ENCODE data around the gene C1QTNF9.
"Not testable (repeated sequence)": the region's sequence is repeated elsewhere in the genome, so short reads cannot be mapped to it uniquely, and the experiment has no call there.

Gene C1QTNF9

DNA sequence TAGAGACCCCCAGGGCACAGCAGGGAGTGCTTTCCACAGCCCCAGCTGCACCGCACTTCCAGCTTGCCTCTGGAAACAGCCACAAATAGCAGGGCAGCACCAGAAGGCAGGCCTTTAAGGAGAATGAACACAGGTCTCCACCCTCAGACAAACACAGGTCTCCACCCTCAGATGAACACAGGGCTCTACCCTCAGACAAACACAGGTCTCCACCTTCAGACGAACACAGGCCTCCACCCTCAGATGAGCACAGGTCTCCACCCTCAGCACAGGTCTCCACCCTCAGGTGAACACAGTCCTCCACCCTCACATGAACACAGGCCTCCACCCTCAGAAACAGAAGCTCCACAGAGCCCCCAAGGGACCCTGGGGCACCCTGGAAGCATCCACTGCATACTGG lies 51.7 kb downstream of the C1QTNF9 start:
- DNase-seq (ENCODE audit: low read depth), result no peak

DNA sequence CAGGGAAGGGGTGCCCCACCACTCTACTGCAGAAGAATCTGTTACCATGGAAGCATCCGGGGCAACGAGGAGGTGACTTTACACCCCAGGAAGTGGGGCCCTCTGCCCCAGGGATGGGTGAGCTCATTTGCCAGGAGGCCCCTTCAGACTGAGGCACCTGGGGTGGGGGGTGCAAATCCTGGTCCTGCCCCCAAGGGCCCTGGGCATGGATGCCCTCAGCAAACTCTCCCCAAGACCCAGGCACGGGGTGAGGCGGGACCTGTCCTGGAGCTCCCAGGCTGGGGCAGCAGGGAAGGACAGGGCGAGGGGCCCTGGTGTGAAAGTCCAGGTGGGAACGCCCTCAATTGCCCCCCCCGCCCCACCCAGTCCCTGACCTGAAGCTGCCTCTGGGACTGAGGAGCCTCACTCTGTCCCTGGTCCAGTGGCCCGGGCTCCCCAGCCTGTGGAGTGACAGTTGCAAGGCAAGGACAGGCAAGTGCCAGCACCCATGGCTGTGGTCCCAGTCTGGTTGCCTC lies 52.5 kb downstream of the C1QTNF9 start:
- DNase-seq (ENCODE audit: low read depth), result no peak

DNA sequence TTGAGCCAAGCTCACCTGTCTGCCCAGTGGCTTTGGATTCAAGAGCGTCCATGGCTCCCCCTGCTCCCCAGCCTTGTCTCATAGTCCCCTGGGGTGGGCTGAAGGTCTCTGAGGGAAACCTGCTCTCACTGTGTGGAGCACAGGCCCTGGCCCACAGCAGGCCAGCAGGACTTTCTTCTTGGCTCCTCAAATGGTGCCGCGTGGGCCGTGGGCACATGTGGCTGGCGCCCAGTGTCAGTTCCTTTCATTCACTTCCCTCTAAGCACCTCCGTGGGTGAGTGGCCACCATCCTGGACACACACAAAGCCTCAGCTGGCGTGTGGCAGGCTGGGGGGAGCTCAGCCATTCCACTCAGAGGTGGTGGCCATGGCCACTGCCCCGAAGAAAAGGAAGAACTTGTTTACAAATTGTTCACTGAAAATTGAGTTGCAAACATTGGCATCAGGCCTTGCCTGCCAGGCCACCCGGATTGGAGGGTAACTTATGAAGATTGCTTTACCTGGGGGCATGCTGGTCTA lies 53.1 kb downstream of the C1QTNF9 start:
- no peak for DNase-seq (ENCODE audit: low read depth)

DNA sequence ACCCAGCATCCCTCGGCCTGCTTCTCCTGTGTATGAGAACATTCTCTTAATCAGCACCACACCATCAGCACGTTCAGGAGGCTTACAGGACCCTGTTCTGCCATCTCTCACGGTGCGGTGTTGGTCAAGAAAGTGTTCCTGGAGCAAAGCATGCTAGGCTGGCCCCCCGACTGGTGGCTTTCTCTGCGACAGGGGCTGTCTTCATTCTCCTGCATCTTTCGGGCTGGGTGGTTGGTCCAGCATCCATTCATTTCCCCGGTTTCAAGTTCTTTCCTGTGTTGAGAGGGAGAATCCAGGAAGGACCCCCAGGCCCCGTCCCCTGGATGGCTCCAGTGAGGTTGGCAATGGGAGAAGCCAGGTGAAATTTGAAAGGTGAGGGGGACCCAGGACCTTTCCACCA lies 55.8 kb downstream of the C1QTNF9 start:
- no peak for DNase-seq (ENCODE audit: low read depth)

DNA sequence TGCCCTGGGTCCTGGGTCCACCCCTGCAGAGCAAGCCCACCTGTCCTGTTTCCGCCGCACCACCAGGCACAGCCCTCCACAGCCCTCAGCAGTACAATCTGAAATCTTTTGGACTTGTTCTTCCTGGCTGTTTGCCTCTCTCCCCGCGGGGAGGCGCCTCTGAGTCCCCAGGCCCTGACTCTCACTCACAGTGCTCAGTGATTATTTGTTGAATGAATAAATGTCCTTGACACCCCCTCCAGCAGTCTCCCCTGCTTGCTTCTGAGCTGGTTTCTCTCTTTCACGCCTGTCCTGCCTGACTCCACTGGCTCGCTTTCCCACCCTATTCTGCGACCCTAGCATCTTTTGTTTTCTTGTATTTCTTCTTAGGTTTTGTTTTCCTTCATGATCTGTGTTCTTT lies 56.9 kb downstream of the C1QTNF9 start:
- not testable (repeated sequence) for DNase-seq (ENCODE audit: low read depth)

DNA sequence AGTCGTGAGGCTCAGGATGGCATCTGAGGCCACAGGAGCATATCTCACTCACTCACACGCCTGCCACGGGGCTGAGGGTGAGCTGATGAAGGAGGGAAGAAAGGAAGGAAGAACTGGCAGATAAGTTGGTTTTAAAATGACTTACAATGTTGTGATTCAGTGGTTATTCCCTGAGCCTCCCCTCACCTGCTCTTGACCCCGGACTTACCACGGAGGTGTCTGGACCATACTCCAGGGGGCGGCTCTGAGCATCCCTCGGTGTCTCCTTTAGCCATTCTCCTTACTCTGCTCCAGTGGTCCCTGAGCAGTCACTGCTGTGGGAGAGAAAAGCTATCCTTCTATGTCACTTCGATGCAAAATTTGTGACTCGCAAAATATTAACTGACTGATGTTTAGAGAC lies 61.9 kb downstream of the C1QTNF9 start:
- not testable (repeated sequence) for DNase-seq (ENCODE audit: low read depth)
